SH-SY5Y (cell line): ENCODE results near the gene PEX19.

Experiments
- GATA2 ChIP-seq: IDR thresholded peaks from 2 replicates; pipeline ENCODE4 v1.6.1; 2011; ENCODE audit warnings: mild to moderate bottlenecking, low read depth, low read length
- GATA3 ChIP-seq: IDR thresholded peaks from 2 replicates; pipeline ENCODE4 v1.6.1; 2011; ENCODE audit warnings: low read depth, mild to moderate bottlenecking, low read length, moderate library complexity

GRCh38 chr1:160256396-160257046 lies 28.4 kb downstream of the PEX19 start:
- no peak for TF ChIP-seq GATA3
- no peak for TF ChIP-seq GATA2
